22Rv1 (cell line): ENCODE measurements around the gene UGT2B17.

Source experiments
- ZFX ChIP-seq: fragments of 450-650 bp; IDR thresholded peaks from 2 replicates; pipeline ENCODE4 v1.6.1; 2017; ENCODE audit warnings: antibody characterized with exemption, borderline replicate concordance
- TF ChIP-seq, protein P1 (sequence below): fragments of 450-650 bp; IDR thresholded peaks from 2 replicates; pipeline ENCODE4 v1.5.1; 2017; ENCODE audit warnings: mild to moderate bottlenecking

DNA sequence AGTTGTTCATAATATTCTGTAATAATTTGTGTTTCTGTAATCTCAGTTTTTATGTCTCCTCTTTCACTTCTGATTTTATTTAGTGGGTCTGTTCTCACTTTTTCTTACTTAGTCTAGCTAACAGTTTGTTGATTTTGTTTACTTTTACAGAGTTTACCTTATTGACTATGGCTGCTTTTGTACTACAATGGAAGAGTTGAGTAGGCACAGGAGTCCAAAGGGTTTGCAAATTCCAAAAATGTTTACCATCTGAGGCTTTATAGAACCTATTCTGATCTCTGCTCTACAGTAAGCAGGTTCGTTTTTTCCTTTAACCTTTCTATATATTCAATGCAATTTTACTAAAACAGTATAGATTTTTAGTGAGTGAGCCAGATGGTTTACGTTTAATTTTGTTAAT, 55.1 kb downstream of the UGT2B17 start:
- TF ChIP-seq, protein P1, sequence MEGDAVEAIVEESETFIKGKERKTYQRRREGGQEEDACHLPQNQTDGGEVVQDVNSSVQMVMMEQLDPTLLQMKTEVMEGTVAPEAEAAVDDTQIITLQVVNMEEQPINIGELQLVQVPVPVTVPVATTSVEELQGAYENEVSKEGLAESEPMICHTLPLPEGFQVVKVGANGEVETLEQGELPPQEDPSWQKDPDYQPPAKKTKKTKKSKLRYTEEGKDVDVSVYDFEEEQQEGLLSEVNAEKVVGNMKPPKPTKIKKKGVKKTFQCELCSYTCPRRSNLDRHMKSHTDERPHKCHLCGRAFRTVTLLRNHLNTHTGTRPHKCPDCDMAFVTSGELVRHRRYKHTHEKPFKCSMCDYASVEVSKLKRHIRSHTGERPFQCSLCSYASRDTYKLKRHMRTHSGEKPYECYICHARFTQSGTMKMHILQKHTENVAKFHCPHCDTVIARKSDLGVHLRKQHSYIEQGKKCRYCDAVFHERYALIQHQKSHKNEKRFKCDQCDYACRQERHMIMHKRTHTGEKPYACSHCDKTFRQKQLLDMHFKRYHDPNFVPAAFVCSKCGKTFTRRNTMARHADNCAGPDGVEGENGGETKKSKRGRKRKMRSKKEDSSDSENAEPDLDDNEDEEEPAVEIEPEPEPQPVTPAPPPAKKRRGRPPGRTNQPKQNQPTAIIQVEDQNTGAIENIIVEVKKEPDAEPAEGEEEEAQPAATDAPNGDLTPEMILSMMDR: no peak
- no peak for TF ChIP-seq ZFX
